NCI-H2029 (cell line): ENCODE data around the gene LRPPRC.
"Not testable (repeated sequence)": the region's sequence is repeated elsewhere in the genome, so short reads cannot be mapped to it uniquely, and the experiment has no call there.

ENCODE experiments used
- DNase-seq: peaks from one replicate; lab custom pipeline; 2025; lab: John Stamatoyannopoulos, UW

The LRPPRC gene

GRCh38 chr2:43995733-43996533 lies at the start of gene LRPPRC:
TSS of gene LRPPRC (minus strand) at chr2:43995989. CDS start at chr2:43995947, 42 bp downstream.
- DNase-seq: peak; percentile 96

- DNase-seq: no peak
Measured at GRCh38 chr2:44045061-44045460, 49.3 kb upstream of the LRPPRC start.

- DNase-seq: peak; percentile 76
Measured at GRCh38 chr2:44044281-44044720, 48.5 kb upstream of the LRPPRC start.

- no peak for DNase-seq
Measured at GRCh38 chr2:44040365-44040764, 44.6 kb upstream of the LRPPRC start.

- DNase-seq: no peak
Measured at GRCh38 chr2:44038277-44038676, 42.5 kb upstream of the LRPPRC start.

GRCh38 chr2:44037221-44037620 lies 41.4 kb upstream of the LRPPRC start:
- DNase-seq: no peak

- no peak for DNase-seq
Measured at GRCh38 chr2:44033947-44034346, 38.2 kb upstream of the LRPPRC start.

GRCh38 chr2:44027076-44027475 lies 31.3 kb upstream of the LRPPRC start:
- not testable (repeated sequence) for DNase-seq

GRCh38 chr2:44016282-44016681 lies 20.5 kb upstream of the LRPPRC start:
- no peak for DNase-seq

GRCh38 chr2:44015239-44015638 lies 19.4 kb upstream of the LRPPRC start:
- DNase-seq: no peak

GRCh38 chr2:44013205-44013604 lies 17.4 kb upstream of the LRPPRC start:
- DNase-seq: not testable (repeated sequence)

GRCh38 chr2:44010266-44010665 lies 14.5 kb upstream of the LRPPRC start:
- peak; percentile 11 for DNase-seq

GRCh38 chr2:44009136-44009735 lies 13.4 kb upstream of the LRPPRC start:
- DNase-seq: no peak

- DNase-seq: no peak
Measured at GRCh38 chr2:44005846-44006245, 10.1 kb upstream of the LRPPRC start.

GRCh38 chr2:44004735-44005602 lies 9.2 kb upstream of the LRPPRC start:
- no peak for DNase-seq

GRCh38 chr2:44001716-44002115 lies 5.9 kb upstream of the LRPPRC start:
- DNase-seq: no peak

GRCh38 chr2:43998263-43998662 lies 2.5 kb upstream of the LRPPRC start:
- no peak for DNase-seq

GRCh38 chr2:43993437-43993836 lies 2.4 kb downstream of the LRPPRC start:
- DNase-seq: no peak

- no peak for DNase-seq
Measured at GRCh38 chr2:43989545-43989944, 6.2 kb downstream of the LRPPRC start.

- no peak for DNase-seq
Measured at GRCh38 chr2:43986600-43986999, 9.2 kb downstream of the LRPPRC start.

- no peak for DNase-seq
Measured at GRCh38 chr2:43985359-43985758, 10.4 kb downstream of the LRPPRC start.

GRCh38 chr2:43984533-43984932 lies 11.3 kb downstream of the LRPPRC start:
- DNase-seq: no peak

GRCh38 chr2:43980902-43981301 lies 14.9 kb downstream of the LRPPRC start:
- no peak for DNase-seq
